Karpas-422 (cell line): ENCODE results near the gene FOXN1. TPM values are rescaled to one million over a fixed set of nuclear protein-coding genes. Genes with fewer than 3 reads are reported as not detected.
A peak's percentile ranks its signal among the peaks of the same experiment; 100 is the strongest.

Source experiments
- DNase-seq: peaks from one replicate; pipeline ENCODE4 v3.0.0-alpha.2; 2015
- H2AFZ ChIP-seq: fragments of 200-600 bp; sonication (generic); 2 replicates; pipeline ENCODE4 v1.6.1; 2014; ENCODE audit warnings: antibody characterized with exemption, low read length, mixed read lengths
- H3K27ac ChIP-seq: fragments of 200-600 bp; sonication (generic); 2 replicates; pipeline ENCODE4 v1.5.1; 2014; ENCODE audit warnings: mild to moderate bottlenecking, low read length, moderate library complexity
- H3K27me3 ChIP-seq: fragments of 200-600 bp; sonication (generic); 2 replicates; pipeline ENCODE4 v1.6.1; 2014; ENCODE audit warnings: low read length, mixed read lengths
- H3K36me3 ChIP-seq: fragments of 200-600 bp; sonication (generic); 2 replicates; pipeline ENCODE4 v1.6.1; 2014; ENCODE audit warnings: low read length, mixed read lengths; ENCODE audit not compliant: insufficient read depth
- H3K4me1 ChIP-seq: fragments of 200-600 bp; sonication (generic); 2 replicates; pipeline ENCODE4 v1.6.1; 2014; ENCODE audit warnings: mild to moderate bottlenecking, low read length, mixed read lengths
- H3K4me2 ChIP-seq: fragments of 200-600 bp; sonication (generic); 2 replicates; pipeline ENCODE4 v1.6.1; 2014; ENCODE audit warnings: low read length, low read depth, mild to moderate bottlenecking; ENCODE audit not compliant: poor library complexity, severe bottlenecking
- H3K4me3 ChIP-seq: fragments of 200-600 bp; sonication (generic); 2 replicates; pipeline ENCODE4 v1.5.1; 2014; ENCODE audit warnings: mild to moderate bottlenecking, antibody characterized with exemption, low read length, mixed read lengths
- H3K79me2 ChIP-seq: fragments of 200-600 bp; sonication (generic); 2 replicates; pipeline ENCODE4 v1.6.1; 2014; ENCODE audit warnings: mild to moderate bottlenecking, low read length, mixed read lengths
- H3K9ac ChIP-seq: fragments of 200-600 bp; sonication (generic); 2 replicates; pipeline ENCODE4 v1.6.0; 2014; ENCODE audit warnings: low read length
- H3K9me2 ChIP-seq: fragments of 200-600 bp; sonication (generic), shearing (Covaris generic); replicated peaks from 2 replicates; pipeline ENCODE4 v1.6.0; 2014; ENCODE audit warnings: mild to moderate bottlenecking, low read length, moderate library complexity; ENCODE audit not compliant: insufficient read depth
- H3K9me3 ChIP-seq: fragments of 300-700, 200-600 bp; sonication (generic); 2 replicates; pipeline ENCODE4 v1.6.1; 2014; ENCODE audit warnings: low read length, mixed read lengths
- H4K20me1 ChIP-seq: fragments of 200-600 bp; sonication (generic); 2 replicates; pipeline ENCODE4 v1.6.1; 2014; ENCODE audit warnings: mild to moderate bottlenecking, antibody characterized with exemption, low read length, low read depth; ENCODE audit not compliant: insufficient read depth
- total RNA-seq: library from RNA; depleted of rRNA; stranded (reverse); fragments of >200 nt; shearing (Covaris generic); gene quantifications from 2 replicates; pipeline ENCODE4 v1.2.3, GENCODE V29; 2014; ENCODE audit warnings: low replicate concordance

Gene FOXN1
- total RNA-seq, 1 experiment from 2014 or later, result not detected

- Histone ChIP-seq H2AFZ (no peak within 1 kb of the TSS), H3K9ac (peak within 1 kb of the TSS; percentile 86), H3K9me2 (no peaks in the 10 kb centered on the region), H3K4me3 (peak within 1 kb of the TSS; percentile 81), H3K27ac (no peak within 1 kb of the TSS), H3K27me3 (no peaks in the 10 kb centered on the region), H3K4me2 (peak within 1 kb of the TSS; percentile 74), H3K79me2 (no peaks in the 10 kb centered on the region), H3K36me3 (peaks cover 17% of the 10 kb centered on the region; the same call in 1 of the 2 replicates), H3K4me1 (peaks cover 42% of the 10 kb centered on the region), H4K20me1 (peaks cover 17% of the 10 kb centered on the region; the same call in 1 of the 2 replicates), H3K9me3 (no peaks in the 10 kb centered on the region)
- DNase-seq, result peak; percentile 94
These were observed 46.2 kb downstream of the FOXN1 start, which contains the start of gene UNC119 for GRCh38 chr17:28552176-28552999. Gene UNC119 (minus strand): TSS chr17:28552624. CDS start chr17:28552557, 67 bp downstream.

GRCh38 chr17:28553000-28553505 is 46.9 kb downstream of the FOXN1 start:
- Histone ChIP-seq H3K4me3 (no peak overlapping the region), H3K27me3 (no peaks in the 10 kb centered on the region), H2AFZ (no peak overlapping the region), H3K9ac (0 out of 2 replicates have a peak overlapping the region, but pooled peaks have one; percentile 11), H3K4me1 (peaks cover 42% of the 10 kb centered on the region), H3K9me3 (no peaks in the 10 kb centered on the region), H3K79me2 (no peaks in the 10 kb centered on the region), H3K36me3 (peaks cover 23% of the 10 kb centered on the region; the same call in 1 of the 2 replicates), H3K27ac (no peak overlapping the region), H3K4me2 (peak overlapping the region; percentile 74), H3K9me2 (no peaks in the 10 kb centered on the region), H4K20me1 (peaks cover 17% of the 10 kb centered on the region; the same call in 1 of the 2 replicates)
- DNase-seq, result no peak

- Histone ChIP-seq H2AFZ (no peak overlapping the region), H3K27me3 (no peaks in the 10 kb centered on the region), H3K36me3 (peaks cover 29% of the 10 kb centered on the region; the same call in 1 of the 2 replicates), H3K9me3 (no peaks in the 10 kb centered on the region), H3K9me2 (no peaks in the 10 kb centered on the region), H3K9ac (no peak overlapping the region), H3K4me3 (no peak overlapping the region), H3K79me2 (no peaks in the 10 kb centered on the region), H3K27ac (no peak overlapping the region), H3K4me1 (peaks cover 34% of the 10 kb centered on the region), H3K4me2 (no peak overlapping the region), H4K20me1 (peaks cover 17% of the 10 kb centered on the region; the same call in 1 of the 2 replicates)
- DNase-seq, result no peak
These were observed 48.4 kb downstream of the FOXN1 start for GRCh38 chr17:28554565-28554964.

- H3K9me2 ChIP-seq, result no peaks in the 10 kb centered on the region
- H3K36me3 ChIP-seq, result peaks cover 33% of the 10 kb centered on the region; the same call in 1 of the 2 replicates
- H4K20me1 ChIP-seq, result peaks cover 17% of the 10 kb centered on the region; the same call in 1 of the 2 replicates
- H3K27ac ChIP-seq, result no peak overlapping the region
- H3K79me2 ChIP-seq, result no peaks in the 10 kb centered on the region
- no peak overlapping the region for H3K4me3 ChIP-seq
- no peak overlapping the region for H3K9ac ChIP-seq
- no peak overlapping the region for H3K4me2 ChIP-seq
- H3K4me1 ChIP-seq, result peaks cover 30% of the 10 kb centered on the region
- no peaks in the 10 kb centered on the region for H3K9me3 ChIP-seq
- DNase-seq, result no peak
- H3K27me3 ChIP-seq, result no peaks in the 10 kb centered on the region
- no peak overlapping the region for H2AFZ ChIP-seq
These were observed 48.9 kb downstream of the FOXN1 start for GRCh38 chr17:28555022-28555421.

- peaks cover 20% of the 10 kb centered on the region for H3K4me1 ChIP-seq
- no peak overlapping the region for H3K9ac ChIP-seq
- H3K4me3 ChIP-seq, result no peak overlapping the region
- H3K9me2 ChIP-seq, result no peaks in the 10 kb centered on the region
- no peaks in the 10 kb centered on the region for H3K27me3 ChIP-seq
- no peak overlapping the region for H2AFZ ChIP-seq
- peaks cover 43% of the 10 kb centered on the region for H3K79me2 ChIP-seq
- peaks cover 39% of the 10 kb centered on the region for H3K36me3 ChIP-seq
- no peak overlapping the region for H3K27ac ChIP-seq
- H4K20me1 ChIP-seq, result peaks cover 6% of the 10 kb centered on the region; the same call in 1 of the 2 replicates
- no peak overlapping the region for H3K4me2 ChIP-seq
- no peak for DNase-seq
- H3K9me3 ChIP-seq, result no peaks in the 10 kb centered on the region
These were observed 57.3 kb downstream of the FOXN1 start for GRCh38 chr17:28563475-28563874.

- peak overlapping the region; percentile 52 for H3K4me3 ChIP-seq
- peak overlapping the region; percentile 86 for H3K27ac ChIP-seq
- peaks cover 28% of the 10 kb centered on the region; the same call in 1 of the 2 replicates for H3K36me3 ChIP-seq
- no peaks in the 10 kb centered on the region for H3K9me3 ChIP-seq
- peaks cover 6% of the 10 kb centered on the region; the same call in 1 of the 2 replicates for H4K20me1 ChIP-seq
- peak overlapping the region; percentile 69 for H3K4me2 ChIP-seq
- peaks cover 66% of the 10 kb centered on the region for H3K79me2 ChIP-seq
- H2AFZ ChIP-seq, result no peak overlapping the region
- DNase-seq, result peak; percentile 92
- no peaks in the 10 kb centered on the region for H3K27me3 ChIP-seq
- H3K9ac ChIP-seq, result peak overlapping the region; percentile 44; the same call in 1 of the 2 replicates
- H3K4me1 ChIP-seq, result peaks cover 48% of the 10 kb centered on the region
- no peaks in the 10 kb centered on the region for H3K9me2 ChIP-seq
These were observed 61.5 kb downstream of the FOXN1 start for GRCh38 chr17:28567604-28568003.

- H3K9me2 ChIP-seq, result no peaks in the 10 kb centered on the region
- no peaks in the 10 kb centered on the region for H3K27me3 ChIP-seq
- peak overlapping the region; percentile 74 for H3K4me2 ChIP-seq
- H3K4me3 ChIP-seq, result peak overlapping the region; percentile 97
- peaks cover 55% of the 10 kb centered on the region for H3K79me2 ChIP-seq
- no peaks in the 10 kb centered on the region for H3K9me3 ChIP-seq
- H2AFZ ChIP-seq, result no peak overlapping the region
- no peak for DNase-seq
- H3K9ac ChIP-seq, result 0 out of 2 replicates have a peak overlapping the region, but pooled peaks have one; percentile 98
- peaks cover 25% of the 10 kb centered on the region; the same call in 1 of the 2 replicates for H3K36me3 ChIP-seq
- H3K4me1 ChIP-seq, result peaks cover 58% of the 10 kb centered on the region
- peak overlapping the region; percentile 40 for H3K27ac ChIP-seq
- peaks cover 6% of the 10 kb centered on the region; the same call in 1 of the 2 replicates for H4K20me1 ChIP-seq
These were observed 63.3 kb downstream of the FOXN1 start for GRCh38 chr17:28569446-28569845.
